Measurements from ENCODE around the gene USP37.

The USP37 gene

GRCh38 chr2:218577482-218578220, 9.5 kb upstream of the USP37 start:
- peaks cover 22% of the 10 kb centered on the region for H3K36me3 ChIP-seq (replicated peaks; ENCODE audit: low read depth, low read length)
- H3K9ac ChIP-seq (ENCODE audit: low read length), result no peak overlapping the region
- no peak for TF ChIP-seq EZH2phosphoT487 (IDR thresholded peaks at IDR 0.05; ENCODE audit: low read depth)
- TF ChIP-seq, protein P1, sequence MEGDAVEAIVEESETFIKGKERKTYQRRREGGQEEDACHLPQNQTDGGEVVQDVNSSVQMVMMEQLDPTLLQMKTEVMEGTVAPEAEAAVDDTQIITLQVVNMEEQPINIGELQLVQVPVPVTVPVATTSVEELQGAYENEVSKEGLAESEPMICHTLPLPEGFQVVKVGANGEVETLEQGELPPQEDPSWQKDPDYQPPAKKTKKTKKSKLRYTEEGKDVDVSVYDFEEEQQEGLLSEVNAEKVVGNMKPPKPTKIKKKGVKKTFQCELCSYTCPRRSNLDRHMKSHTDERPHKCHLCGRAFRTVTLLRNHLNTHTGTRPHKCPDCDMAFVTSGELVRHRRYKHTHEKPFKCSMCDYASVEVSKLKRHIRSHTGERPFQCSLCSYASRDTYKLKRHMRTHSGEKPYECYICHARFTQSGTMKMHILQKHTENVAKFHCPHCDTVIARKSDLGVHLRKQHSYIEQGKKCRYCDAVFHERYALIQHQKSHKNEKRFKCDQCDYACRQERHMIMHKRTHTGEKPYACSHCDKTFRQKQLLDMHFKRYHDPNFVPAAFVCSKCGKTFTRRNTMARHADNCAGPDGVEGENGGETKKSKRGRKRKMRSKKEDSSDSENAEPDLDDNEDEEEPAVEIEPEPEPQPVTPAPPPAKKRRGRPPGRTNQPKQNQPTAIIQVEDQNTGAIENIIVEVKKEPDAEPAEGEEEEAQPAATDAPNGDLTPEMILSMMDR (IDR thresholded peaks at IDR 0.05; ENCODE audit: low read depth, low read length), result no peak
- peaks cover 90% of the 10 kb centered on the region for H3K79me2 ChIP-seq (ENCODE audit: low read length)
- no peaks in the 10 kb centered on the region for H3K9me3 ChIP-seq (ENCODE audit: insufficient read depth, low read length)
- peaks cover 38% of the 10 kb centered on the region for H4K20me1 ChIP-seq (ENCODE audit: insufficient read depth, low read length)
- no peaks in the 10 kb centered on the region for H3K27me3 ChIP-seq (ENCODE audit: low read depth, low read length)
- H3K4me1 ChIP-seq (ENCODE audit: low read length), result peaks cover 9% of the 10 kb centered on the region
- no peak overlapping the region for H3K4me3 ChIP-seq (ENCODE audit: low read length)
- no peak overlapping the region for H2AFZ ChIP-seq (ENCODE audit: low read depth, low read length)
- H3K27ac ChIP-seq (ENCODE audit: low read length), result no peak overlapping the region
- H3K4me2 ChIP-seq (ENCODE audit: low read length), result no peak overlapping the region

DNA sequence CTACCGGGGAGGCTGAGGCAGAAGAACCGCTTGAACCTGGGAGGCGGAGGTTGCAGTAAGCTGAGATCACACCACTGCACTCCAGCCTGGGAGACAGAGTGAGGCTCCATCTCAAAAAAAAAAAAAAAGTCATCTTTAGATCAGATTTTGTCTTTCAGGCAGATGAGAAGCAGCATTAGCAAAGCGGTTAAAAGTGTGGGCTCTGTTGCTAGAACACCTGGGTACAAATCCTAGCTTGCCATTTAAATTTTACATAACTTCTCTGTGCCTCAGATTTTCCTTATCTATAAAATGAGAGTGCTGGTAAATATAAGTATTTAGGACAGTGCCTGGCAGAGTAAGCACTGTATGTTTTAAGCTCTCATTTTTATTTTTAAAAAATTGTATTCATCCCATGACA, 8.7 kb upstream of the USP37 start:
- Histone ChIP-seq H4K20me1 (ENCODE audit: insufficient read depth, low read length) (peaks cover 40% of the 10 kb centered on the region), H3K27me3 (ENCODE audit: low read depth, low read length) (no peaks in the 10 kb centered on the region), H3K4me3 (ENCODE audit: low read length) (no peak overlapping the region), H3K4me2 (ENCODE audit: low read length) (no peak overlapping the region), H3K79me2 (ENCODE audit: low read length) (peaks cover 94% of the 10 kb centered on the region), H3K9me3 (ENCODE audit: insufficient read depth, low read length) (no peaks in the 10 kb centered on the region), H3K36me3 (replicated peaks; ENCODE audit: low read depth, low read length) (peaks cover 26% of the 10 kb centered on the region), H3K4me1 (ENCODE audit: low read length) (peaks cover 4% of the 10 kb centered on the region), H2AFZ (ENCODE audit: low read depth, low read length) (no peak overlapping the region), H3K9ac (ENCODE audit: low read length) (no peak overlapping the region), H3K27ac (ENCODE audit: low read length) (no peak overlapping the region)
- TF ChIP-seq EZH2phosphoT487 (IDR thresholded peaks at IDR 0.05; ENCODE audit: low read depth), result no peak
- TF ChIP-seq, protein P1 (IDR thresholded peaks at IDR 0.05; ENCODE audit: low read depth, low read length), result no peak

DNA sequence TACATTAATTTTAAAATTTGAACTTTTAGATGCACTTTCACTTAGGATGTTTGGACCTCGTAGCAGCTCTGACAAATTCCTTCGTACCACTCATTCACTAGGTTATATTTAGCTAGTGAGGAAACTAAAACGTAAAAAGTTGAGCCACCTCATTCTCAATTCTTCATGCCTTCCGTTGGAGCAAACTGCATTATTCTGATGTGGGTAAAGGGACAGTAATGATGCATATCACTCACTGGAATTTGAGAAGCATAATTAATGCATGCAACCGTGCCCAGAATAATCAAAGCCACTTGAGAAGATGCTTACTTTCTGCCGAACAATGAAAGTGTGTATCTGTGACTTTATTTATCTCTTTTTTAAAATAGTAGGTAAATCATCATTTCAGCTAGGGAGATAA, 2.7 kb upstream of the USP37 start:
- Histone ChIP-seq H3K27ac (ENCODE audit: low read length) (no peak overlapping the region), H3K4me2 (ENCODE audit: low read length) (peak overlapping the region; percentile 94), H3K9me3 (ENCODE audit: insufficient read depth, low read length) (no peaks in the 10 kb centered on the region), H3K27me3 (ENCODE audit: low read depth, low read length) (no peaks in the 10 kb centered on the region), H4K20me1 (ENCODE audit: insufficient read depth, low read length) (peaks cover 29% of the 10 kb centered on the region), H3K4me3 (ENCODE audit: low read length) (peak overlapping the region; percentile 96), H3K79me2 (ENCODE audit: low read length) (peaks cover 96% of the 10 kb centered on the region), H2AFZ (ENCODE audit: low read depth, low read length) (no peak overlapping the region), H3K9ac (ENCODE audit: low read length) (peak overlapping the region; percentile 97; the same call in 1 of the 2 replicates), H3K4me1 (ENCODE audit: low read length) (peaks cover 29% of the 10 kb centered on the region), H3K36me3 (replicated peaks; ENCODE audit: low read depth, low read length) (peaks cover 24% of the 10 kb centered on the region)
- TF ChIP-seq, protein P1 (IDR thresholded peaks at IDR 0.05; ENCODE audit: low read depth, low read length), result no peak
- no peak for TF ChIP-seq EZH2phosphoT487 (IDR thresholded peaks at IDR 0.05; ENCODE audit: low read depth)

- Histone ChIP-seq H3K9me3 (ENCODE audit: insufficient read depth, low read length) (no peaks in the 10 kb centered on the region), H4K20me1 (ENCODE audit: insufficient read depth, low read length) (peaks cover 27% of the 10 kb centered on the region), H3K4me3 (ENCODE audit: low read length) (peak overlapping the region; percentile 96), H3K36me3 (replicated peaks; ENCODE audit: low read depth, low read length) (peaks cover 28% of the 10 kb centered on the region), H3K27ac (ENCODE audit: low read length) (peak overlapping the region; percentile 91), H3K79me2 (ENCODE audit: low read length) (peaks cover 96% of the 10 kb centered on the region), H2AFZ (ENCODE audit: low read depth, low read length) (no peak overlapping the region), H3K4me1 (ENCODE audit: low read length) (peaks cover 29% of the 10 kb centered on the region), H3K27me3 (ENCODE audit: low read depth, low read length) (no peaks in the 10 kb centered on the region), H3K4me2 (ENCODE audit: low read length) (peak overlapping the region; percentile 94), H3K9ac (ENCODE audit: low read length) (peak overlapping the region; percentile 97)
- TF ChIP-seq, protein P1 (IDR thresholded peaks at IDR 0.05; ENCODE audit: low read depth, low read length), result no peak
- TF ChIP-seq EZH2phosphoT487 (IDR thresholded peaks at IDR 0.05; ENCODE audit: low read depth), result no peak
Measured at GRCh38 chr2:218569661-218570500, 1.7 kb upstream of the USP37 start.
